IPS-18c (cell line): ENCODE results near the gene TMCC2.
"Not testable (repeated sequence)": the region's sequence is repeated elsewhere in the genome, so short reads cannot be mapped to it uniquely, and the experiment has no call there.

Experiments used
- H3K4me3 ChIP-seq: 2 replicates; pipeline ENCODE4 v1.7.0; 2013; ENCODE audit warnings: low read depth, mild to moderate bottlenecking, low read length, moderate library complexity; ENCODE audit not compliant: insufficient read depth
- H3K9me3 ChIP-seq: one replicate; pipeline ENCODE4 v1.6.1; 2013; ENCODE audit warnings: mild to moderate bottlenecking, low read length, moderate library complexity; ENCODE audit not compliant: control insufficient read depth, insufficient read depth

TMCC2 gene

DNA sequence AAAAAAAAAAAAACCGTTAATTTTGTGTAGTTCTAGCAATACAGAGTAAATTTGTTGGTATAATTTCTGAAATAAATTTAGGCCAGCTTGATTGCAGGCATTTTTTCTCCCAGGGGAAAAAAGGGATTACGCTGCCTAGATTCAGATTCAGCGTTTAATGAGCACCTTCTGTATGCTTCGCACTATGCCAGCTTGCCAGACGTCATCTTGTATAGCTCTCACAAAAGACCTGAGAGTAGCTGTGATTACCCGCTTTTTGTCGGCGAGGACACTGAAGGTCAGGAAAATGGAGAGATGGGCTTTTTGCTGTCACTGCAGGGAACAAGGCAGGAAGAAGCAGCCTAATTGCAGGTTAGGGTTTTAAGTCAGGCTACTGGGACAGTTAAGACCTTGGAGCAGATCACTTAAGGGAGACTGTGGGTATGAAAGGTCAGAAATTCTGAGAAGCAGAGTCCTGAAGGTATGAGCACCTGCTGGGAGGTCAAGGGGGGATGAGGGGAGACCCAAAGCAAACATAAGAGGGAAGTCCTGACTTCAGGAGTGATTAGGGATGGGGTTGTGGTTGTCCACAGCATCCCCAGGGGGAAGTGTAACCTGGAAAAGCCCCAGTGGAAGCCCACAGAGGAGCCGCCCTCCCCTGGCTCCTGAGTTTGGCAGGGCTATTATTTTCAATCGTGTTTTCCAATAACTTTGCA lies 39.0 kb downstream of the TMCC2 start:
- no peaks in the 10 kb centered on the region for H3K9me3 ChIP-seq
- no peak overlapping the region for H3K4me3 ChIP-seq

DNA sequence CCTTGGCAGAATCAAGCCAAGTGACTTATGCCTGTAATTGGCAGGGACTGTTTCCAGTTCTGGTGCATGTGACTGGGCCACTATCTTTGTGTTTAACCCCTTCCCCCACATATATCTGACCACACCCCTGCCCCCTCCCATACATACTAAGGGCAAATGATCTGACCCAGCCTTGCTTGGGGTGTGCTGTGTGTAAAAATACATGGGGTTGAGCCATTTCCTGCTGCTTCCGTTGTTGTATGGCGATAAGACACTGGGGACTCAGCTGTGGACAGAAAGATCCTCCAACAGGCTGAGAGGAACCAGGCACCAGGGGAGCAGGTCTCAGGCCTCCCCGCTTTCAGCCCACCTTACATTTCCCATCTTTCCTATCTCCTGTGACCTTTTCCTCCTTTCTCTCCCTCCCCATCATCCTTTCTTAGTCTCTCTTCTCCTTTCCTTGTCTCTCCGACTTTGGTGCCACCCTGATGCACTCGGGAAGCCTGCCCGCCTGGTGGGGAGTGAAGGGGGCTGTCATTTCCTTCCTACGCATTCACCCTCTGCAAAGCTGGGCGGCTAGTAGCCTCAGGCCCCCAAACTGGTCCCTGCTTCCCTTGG lies 39.7 kb downstream of the TMCC2 start:
- H3K9me3 ChIP-seq, result no peaks in the 10 kb centered on the region
- H3K4me3 ChIP-seq, result no peak overlapping the region

DNA sequence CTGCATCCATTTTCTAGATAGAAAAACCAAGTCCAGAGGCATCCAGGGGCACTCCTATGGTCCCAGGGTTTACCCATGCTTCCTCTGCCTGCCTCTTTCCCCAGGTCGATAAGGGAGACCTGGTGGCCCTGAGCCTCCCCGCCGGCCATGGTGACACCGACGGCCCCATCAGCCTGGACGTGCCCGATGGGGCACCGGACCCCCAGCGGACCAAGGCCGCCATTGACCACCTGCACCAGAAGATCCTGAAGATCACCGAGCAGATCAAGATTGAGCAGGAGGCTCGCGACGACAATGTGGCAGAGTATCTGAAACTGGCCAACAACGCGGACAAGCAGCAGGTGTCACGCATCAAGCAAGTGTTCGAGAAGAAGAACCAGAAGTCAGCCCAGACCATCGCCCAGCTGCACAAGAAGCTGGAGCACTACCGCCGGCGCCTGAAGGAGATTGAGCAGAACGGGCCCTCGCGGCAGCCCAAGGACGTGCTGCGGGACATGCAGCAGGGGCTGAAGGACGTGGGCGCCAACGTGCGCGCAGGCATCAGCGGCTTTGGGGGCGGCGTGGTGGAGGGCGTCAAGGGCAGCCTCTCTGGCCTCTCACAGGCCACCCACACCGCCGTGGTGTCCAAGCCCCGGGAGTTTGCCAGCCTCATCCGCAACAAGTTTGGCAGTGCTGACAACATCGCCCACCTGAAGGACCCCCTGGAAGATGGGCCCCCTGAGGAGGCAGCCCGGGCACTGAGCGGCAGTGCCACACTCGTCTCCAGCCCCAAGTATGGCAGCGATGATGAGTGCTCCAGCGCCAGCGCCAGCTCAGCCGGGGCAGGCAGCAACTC lies 41.3 kb downstream of the TMCC2 start:
- Histone ChIP-seq H3K4me3 (no peak overlapping the region), H3K9me3 (no peaks in the 10 kb centered on the region)

DNA sequence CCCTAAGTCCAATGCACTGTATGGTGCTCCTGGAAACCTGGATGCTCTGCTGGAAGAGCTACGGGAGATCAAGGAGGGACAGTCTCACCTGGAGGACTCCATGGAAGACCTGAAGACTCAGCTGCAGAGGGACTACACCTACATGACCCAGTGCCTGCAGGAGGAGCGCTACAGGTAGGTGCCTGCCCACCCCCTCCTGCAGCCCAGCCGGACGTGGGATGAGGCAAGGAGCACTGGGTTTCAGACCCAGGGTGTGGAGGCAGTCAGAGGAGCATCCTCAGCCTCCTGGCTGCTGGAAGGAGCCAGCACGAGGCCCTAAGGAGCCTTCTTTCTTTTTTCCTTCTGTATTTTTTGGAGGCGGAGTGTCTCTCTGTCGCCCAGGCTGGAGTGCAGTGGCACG lies 42.0 kb downstream of the TMCC2 start:
- Histone ChIP-seq H3K9me3 (no peaks in the 10 kb centered on the region), H3K4me3 (no peak overlapping the region)

DNA sequence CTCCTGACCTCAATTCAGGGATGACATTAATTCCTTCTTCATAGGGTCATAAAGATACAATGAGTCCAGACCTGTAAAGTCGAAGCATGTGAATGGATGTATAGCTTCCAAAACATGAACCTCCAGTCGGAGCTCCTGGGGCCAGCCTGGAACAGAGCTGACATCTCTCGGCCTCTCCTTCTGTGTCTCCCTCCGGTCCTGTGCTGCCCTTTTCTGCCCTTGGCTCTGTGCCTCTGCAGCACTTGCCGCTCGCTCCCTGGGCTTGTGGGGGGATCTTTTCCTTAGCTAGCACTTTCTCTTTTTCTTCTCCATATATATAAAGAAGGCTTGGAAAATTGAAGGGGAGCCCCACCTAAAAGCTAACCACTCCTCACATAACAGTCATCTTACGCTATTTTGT lies 42.5 kb downstream of the TMCC2 start:
- Histone ChIP-seq H3K4me3 (no peak overlapping the region), H3K9me3 (no peaks in the 10 kb centered on the region)

DNA sequence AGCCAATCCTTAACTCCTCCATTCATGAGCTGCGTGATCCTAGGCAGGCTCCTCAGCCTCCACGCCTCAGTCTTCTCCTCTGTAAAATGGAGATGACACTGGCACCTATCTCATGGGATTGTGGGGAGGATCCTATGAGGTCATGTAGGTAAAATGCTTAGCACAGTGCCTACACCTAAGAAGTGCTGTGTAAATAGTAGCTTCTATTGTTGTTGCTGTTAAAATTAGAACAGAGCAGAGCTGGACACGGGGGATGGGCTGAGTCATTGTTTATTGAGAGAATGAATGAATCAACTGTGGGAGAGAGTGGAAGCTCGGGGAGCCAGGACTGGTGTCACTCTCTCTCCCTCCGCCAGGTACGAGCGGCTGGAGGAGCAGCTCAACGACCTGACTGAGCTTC lies 43.0 kb downstream of the TMCC2 start:
- Histone ChIP-seq H3K9me3 (no peaks in the 10 kb centered on the region), H3K4me3 (no peak overlapping the region)

DNA sequence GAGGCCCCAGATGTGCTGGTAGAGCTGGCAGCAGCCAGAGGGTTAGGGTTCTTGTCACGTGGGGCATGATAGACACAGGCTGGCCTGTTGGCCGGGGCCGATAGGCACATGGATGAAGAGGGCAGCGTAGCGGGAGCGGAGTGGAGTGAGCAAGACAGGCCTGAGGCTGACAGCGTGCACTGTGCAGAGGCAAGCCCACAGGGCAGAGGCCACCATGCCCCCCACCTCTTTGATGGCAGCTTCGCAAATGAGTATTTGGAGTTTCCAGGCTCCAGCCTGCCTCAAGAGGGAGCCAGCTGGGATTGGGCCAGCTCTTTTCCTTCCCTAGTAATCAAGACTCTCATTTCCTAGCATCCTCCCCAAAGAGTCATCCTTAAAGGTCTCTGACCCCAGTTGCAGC lies 43.5 kb downstream of the TMCC2 start:
- no peak overlapping the region for H3K4me3 ChIP-seq
- H3K9me3 ChIP-seq, result no peaks in the 10 kb centered on the region

DNA sequence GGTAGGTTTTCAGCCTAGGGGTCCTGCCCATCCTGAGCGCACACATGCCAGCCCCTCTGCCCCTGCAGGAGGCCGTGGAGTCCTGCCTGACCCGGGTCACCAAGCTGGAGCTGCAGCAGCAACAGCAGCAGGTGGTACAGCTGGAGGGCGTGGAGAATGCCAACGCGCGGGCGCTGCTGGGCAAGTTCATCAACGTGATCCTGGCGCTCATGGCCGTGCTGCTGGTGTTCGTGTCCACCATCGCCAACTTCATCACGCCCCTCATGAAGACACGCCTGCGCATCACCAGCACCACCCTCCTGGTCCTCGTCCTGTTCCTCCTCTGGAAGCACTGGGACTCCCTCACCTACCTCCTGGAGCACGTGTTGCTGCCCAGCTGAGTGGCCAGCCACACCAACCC lies 44.0 kb downstream of the TMCC2 start:
- no peak overlapping the region for H3K4me3 ChIP-seq
- no peaks in the 10 kb centered on the region for H3K9me3 ChIP-seq

DNA sequence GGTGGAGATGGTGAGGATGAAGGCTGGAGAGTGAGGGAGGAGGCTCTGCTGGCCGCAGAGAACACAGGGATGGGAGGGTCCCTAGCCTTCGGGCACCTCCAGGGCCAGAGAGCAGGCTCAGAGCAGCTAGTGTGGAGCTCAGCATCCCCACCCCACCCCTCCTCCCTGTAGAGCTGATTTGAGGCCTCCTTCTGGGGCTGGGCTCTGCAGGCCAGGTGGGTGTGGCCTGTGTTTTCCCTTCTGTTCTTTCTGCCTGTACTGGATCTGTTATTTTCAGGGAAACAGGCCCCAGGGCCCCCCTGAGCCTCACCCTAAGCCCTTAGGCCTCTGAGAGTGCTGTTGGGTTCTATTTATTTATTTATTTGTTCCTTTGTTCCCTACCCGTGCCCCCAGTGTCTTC lies 44.8 kb downstream of the TMCC2 start:
- H3K9me3 ChIP-seq, result no peaks in the 10 kb centered on the region
- no peak overlapping the region for H3K4me3 ChIP-seq

DNA sequence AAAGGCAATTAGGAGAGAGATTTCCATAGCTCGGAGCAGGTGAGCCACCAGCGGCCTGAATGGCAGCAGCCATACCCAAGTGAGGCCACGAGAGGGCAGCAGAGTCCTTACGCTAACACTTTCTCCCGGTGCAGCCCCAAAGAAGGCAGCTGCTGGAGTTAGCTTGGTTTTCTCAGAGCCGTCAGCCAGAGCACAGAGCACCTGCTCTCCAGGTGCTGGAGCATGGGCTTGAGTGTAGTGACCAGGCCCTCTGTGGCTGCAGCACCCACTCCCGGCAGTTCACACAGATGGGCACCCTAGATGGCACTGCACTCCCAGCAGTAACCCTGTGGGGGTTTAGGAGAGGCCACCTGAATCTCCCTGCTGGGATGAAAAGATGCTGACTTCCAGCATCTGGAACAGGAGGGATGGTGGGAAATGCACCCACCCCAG lies 45.8 kb downstream of the TMCC2 start:
- no peak overlapping the region for H3K4me3 ChIP-seq
- H3K9me3 ChIP-seq, result no peaks in the 10 kb centered on the region

DNA sequence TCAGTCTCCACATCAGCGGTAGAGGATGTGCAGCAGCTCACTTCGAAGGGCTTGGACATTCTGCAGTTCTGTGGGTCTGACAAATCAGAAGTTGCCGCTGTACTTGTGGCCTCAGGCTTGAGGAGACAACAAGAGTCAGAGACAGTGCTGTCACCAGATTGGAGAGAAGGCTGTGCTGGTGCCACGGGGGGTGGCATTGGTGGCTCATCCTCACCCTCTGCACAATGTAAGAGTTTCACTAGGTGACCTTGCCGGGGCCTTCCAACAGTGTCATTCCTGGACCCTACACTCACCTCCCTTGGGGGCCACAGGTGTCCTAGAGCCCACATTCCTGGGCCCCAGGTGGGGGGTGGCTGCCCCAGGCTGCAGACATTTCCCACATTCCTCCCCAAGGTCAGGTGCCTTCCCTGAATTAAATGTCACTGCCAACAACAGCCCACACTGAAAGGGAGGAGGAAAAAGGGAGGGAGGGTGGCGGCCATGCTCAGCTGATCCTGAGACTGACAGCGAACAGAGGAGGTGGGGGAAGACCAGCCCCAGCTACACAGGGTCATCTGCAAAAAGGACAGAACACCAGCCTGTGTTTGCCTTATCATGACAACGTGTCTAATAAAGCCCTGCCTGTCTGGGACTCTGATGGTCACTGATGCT lies 46.4 kb downstream of the TMCC2 start:
- Histone ChIP-seq H3K4me3 (no peak overlapping the region), H3K9me3 (no peaks in the 10 kb centered on the region)

DNA sequence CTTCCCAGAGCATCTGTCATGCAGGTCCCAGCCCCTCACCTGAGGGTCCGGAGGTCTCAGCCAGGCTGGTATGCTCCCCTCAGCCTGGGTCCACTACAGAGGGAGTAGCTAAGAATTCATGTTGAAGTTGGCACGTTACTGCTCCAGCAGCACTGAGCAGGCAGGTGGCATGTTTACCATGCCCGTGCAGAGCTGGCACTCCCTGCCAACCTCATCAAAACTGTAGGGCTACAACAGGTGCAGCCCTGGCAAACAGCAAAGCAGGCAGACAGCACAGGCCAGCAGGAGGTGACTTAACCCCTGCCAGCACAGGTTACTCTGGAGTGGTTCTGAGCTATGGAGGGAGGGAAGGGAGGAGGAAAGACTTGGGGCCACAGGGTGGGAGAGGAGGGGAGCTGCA lies 47.4 kb downstream of the TMCC2 start:
- Histone ChIP-seq H3K9me3 (no peaks in the 10 kb centered on the region), H3K4me3 (no peak overlapping the region)

DNA sequence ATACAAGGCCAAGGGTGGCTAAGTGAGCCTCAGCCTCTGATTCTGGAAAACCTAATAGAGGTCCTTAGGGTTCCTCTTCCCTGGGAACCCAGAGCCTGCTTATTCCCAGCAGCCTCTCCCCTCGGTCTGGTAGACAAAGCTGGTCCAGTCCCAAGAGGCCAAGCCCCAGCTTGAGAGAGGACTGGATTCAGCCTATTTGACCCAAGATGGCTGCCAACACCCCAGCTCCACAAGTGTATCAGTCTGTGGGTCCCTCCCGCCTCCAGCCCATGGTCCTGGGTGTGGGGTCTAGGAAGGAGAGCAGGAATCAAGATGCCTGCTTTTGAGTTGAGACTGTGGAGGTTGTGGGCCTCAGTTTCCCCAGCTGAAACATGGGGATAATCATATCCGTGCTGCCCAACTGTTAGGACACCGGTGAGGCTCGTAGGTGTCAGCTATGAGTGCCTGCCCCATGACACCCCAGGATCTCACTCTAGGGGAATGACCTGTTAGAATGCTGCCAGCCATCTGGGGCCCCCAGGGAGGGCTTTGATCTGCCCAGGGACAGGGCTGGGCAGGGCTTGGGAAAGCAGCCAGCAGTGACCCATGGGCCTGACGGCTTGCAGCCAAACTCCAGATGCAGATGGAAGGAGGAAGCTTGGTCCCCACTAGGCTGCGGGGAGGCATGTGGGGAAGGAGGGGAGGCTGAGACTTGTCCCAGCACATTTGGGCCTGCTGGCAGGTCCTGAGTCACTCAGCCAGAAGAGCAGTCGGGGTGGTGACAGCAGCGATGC lies 48.4 kb downstream of the TMCC2 start:
- Histone ChIP-seq H3K9me3 (no peaks in the 10 kb centered on the region), H3K4me3 (no peak overlapping the region)

DNA sequence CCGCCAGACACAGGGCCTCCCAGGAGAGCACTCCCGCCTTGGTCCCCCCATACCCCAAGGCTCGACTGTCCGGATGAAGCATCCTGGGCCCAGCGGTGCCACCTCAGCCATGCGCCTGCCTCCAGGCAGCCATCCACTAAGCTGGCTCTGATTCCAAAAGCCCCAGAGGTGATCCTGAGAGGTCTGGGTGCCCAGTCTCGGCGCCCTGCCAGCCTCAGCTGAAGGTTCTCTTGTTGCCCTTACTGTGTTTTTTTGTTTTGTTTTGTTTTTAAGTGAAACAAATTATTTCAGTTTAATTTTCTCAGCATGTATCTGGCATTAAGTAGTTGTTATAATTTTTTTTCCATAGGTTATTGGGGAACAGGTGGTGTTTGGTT lies 48.9 kb downstream of the TMCC2 start:
- Histone ChIP-seq H3K9me3 (no peaks in the 10 kb centered on the region), H3K4me3 (no peak overlapping the region)

DNA sequence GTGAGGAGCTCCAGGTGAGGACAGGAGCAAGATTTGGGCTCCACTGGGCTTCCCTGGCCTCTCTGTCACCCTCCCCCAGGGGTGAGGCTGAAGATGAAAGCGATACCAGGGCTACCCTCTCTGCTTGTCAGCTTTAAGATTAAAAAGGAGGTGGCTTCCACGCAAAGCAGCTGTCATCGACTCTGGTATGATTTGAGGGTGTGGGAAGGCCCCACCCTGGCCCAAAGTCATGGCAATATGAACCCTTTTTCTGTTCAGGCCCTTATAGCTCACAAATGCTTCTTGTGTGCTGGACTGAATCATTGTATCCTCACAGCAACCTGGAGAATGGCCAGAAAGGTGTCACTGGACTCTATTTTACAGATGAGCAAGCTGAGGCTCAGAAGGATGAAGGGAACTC lies 52.2 kb downstream of the TMCC2 start:
- Histone ChIP-seq H3K9me3 (no peaks in the 10 kb centered on the region), H3K4me3 (no peak overlapping the region)

DNA sequence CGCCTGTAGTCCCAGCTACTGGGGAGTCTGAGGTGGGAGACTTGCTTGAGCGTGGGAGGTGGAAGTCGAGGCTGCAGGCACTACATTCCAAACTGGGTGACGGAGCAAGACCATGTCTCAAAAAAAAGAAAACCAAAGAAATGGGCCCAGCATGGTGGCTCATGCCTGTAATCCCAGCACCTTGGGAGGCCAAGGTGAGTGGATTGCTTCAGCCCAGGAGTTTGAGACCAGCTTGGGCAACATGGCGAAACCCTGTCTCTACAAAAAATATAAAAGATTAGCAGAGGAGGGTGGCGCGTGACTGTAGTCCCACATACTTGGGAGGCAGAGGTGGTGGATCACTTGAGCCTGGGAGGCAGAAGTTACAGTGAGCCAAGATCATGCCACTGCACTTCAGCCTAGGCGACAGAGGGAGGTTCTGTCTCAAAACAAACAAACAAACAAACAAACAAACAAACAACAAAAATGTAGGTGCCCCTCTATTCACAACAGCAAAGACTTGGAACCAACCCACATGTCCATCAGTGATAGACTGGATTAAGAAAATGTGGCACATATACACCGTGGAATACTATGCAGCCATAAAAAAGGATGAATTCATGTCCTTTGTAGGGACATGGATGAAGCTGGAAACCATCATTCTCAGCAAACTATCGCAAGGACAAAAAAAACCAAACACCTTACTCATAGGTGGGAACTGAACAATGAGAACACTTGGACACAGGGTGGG lies 53.1 kb downstream of the TMCC2 start:
- not testable (repeated sequence) for H3K4me3 ChIP-seq, H3K9me3 ChIP-seq
